Measurements from ENCODE around the gene PWP2.
"Not testable (repeated sequence)": the region's sequence is repeated elsewhere in the genome, so short reads cannot be mapped to it uniquely, and the experiment has no call there.

PWP2 gene

GRCh38 chr21:44127827-44128226, 20.6 kb downstream of the PWP2 start:
- in situ Hi-C loops (cut with HindIII; ENCODE audit: low sequenced_read_pairs), result not testable (repeated sequence)

- in situ Hi-C loops (cut with HindIII; ENCODE audit: low sequenced_read_pairs), result not testable (repeated sequence)
Measured at GRCh38 chr21:44133715-44134057, 26.5 kb downstream of the PWP2 start.

DNA sequence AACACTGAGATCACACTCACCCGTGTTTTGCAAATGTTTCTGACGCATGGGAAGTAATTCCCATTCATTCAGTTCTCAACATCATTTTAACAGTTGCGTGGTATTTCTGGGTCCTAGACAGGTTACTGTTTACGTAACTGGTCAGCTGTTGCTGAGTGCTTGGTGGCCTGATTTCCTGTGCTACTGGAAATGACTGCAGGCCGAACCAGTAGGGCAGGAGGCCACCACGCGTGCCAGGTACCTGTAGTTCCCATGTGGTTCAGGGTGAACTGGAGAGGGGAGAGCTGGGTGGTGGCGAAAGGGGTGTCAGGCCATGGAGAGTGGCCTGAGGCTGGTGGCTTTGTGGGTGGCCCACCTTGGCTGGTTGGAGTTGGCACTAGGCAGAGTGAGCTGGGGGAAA, 27.5 kb downstream of the PWP2 start:
- in situ Hi-C loops (cut with HindIII; ENCODE audit: low sequenced_read_pairs), result not testable (repeated sequence)

- in situ Hi-C loops (cut with HindIII; ENCODE audit: low sequenced_read_pairs), result not testable (repeated sequence)
Measured at GRCh38 chr21:44138039-44138438, 30.8 kb downstream of the PWP2 start.

- in situ Hi-C loops (cut with HindIII; ENCODE audit: low sequenced_read_pairs), result not testable (repeated sequence)
Measured at GRCh38 chr21:44139787-44140551, 32.8 kb downstream of the PWP2 start.

DNA sequence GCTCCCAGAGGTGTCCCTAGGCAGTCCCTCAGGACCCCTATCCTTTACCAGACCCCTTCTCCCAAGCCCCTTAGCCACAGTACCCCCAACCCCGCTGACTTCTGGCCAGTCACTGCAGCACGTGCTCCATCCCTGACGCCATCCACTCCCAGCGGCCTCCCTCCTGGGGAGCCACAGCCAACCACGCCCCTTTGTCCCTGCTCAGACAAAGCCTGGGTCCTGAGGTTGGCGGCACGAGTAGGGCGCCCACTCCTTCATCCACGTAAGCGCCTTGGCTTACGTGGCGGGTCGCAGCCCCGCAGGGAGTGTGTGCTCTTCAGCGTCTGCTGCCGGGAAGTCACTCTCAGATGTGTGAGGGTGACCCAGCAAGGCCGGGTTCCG, 33.3 kb downstream of the PWP2 start:
- in situ Hi-C loops (cut with HindIII; ENCODE audit: low sequenced_read_pairs), result not testable (repeated sequence)

- in situ Hi-C loops (cut with HindIII; ENCODE audit: low sequenced_read_pairs), result not testable (repeated sequence)
Measured at GRCh38 chr21:44142470-44142869, 35.3 kb downstream of the PWP2 start.

DNA sequence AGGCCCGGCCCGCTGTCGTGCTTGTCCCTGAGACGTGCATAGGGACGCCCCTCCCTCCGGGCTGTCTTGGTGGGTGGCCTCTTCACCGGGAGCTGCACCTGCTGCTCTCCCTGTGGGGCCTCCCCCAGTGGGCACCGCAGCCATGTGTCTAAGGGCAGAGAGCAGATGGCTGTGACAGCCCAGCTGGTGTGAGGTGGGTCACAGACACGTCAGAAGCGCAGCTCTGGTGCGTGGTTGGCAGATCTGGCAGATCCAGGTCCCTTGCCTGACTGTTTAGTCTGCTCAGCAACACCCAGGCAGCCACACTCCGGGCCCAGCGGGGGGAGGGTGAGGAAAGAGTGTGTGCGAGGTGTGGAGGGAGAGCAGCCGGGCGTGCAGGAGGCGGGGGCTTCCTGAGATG, 36.2 kb downstream of the PWP2 start:
- in situ Hi-C loops (cut with HindIII; ENCODE audit: low sequenced_read_pairs), result not testable (repeated sequence)

- in situ Hi-C loops (cut with HindIII; ENCODE audit: low sequenced_read_pairs), result not testable (repeated sequence)
Measured at GRCh38 chr21:44143996-44144395, 36.8 kb downstream of the PWP2 start.

DNA sequence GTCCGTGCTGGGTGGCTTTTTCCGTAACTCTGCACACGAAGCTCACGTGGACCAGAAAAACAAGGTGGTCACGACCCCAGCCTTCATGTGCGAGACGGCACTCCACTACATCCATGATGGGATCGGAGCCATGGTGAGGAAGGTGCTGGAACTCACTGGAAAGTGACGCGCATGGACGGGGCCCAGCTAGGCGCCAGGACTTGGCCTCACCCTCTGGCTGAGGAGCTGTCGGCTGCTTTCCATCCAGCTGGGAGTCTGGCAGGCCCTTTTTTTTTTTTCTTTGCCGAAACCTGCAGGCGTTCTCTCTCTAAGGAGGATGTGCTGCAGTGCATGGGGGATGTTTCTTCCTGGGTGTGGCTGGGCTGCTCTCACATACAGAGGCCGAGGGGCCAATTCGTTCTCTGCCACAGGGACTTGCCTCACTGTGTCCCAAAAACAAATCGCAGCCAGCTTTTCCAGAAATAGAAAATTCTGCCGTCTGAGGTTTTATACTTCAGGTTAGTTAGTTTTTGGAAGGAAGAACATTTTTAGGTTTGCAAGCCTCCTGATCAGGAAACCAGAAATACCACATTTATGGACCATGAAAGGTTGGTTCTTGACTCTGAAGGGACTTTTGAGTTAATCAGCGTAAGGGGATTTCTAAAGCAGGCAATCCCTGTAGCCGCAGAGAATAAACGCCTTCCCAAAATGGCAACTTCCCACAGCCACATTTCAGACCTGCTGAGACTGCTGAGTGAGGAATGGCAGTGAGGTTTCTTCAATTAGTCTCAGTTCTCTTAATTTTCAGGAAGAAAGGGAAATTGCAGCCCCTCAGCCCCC, 37.8 kb downstream of the PWP2 start:
- in situ Hi-C loops (cut with HindIII; ENCODE audit: low sequenced_read_pairs), result not testable (repeated sequence)

DNA sequence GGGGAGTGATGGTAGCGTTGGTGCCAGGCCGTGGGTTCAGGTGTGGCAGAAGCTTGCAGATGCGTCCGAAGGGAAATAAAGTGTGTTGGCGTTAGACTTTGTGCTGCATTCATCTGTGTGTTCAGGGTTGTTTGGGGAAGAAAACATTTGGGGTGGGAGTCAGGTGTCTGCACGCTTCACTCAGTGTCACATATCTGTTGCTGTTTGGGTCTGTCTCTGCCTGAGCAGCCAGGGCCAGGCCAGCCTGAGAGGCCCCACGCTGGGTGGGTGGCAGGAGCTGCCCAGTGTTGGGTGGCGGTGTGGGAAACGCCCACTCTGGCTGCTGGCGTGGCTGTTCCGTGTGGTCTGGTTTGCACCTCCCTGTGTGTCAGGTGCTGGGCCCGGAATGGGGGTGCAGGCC, 38.4 kb downstream of the PWP2 start:
- in situ Hi-C loops (cut with HindIII; ENCODE audit: low sequenced_read_pairs), result not testable (repeated sequence)

DNA sequence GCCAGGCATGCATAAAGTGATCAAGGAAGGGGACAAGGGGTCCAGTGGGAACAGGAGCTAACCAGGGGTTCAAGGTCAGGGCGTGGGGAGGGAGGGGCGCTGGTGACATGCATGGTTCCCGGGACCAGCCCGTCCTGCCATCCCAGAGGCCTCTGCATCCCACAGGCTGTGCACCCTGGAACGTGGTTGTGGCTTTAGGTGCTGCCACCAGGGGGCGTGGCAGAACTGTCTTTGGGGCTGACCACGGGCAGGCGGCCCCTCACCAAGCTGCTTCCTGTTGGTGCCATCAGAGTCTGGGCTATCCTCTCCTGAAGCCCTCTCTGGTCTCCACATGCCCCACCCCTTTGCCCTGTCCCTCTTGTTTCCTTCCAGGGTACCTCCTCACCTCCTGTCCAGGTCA, 39.9 kb downstream of the PWP2 start:
- in situ Hi-C loops (cut with HindIII; ENCODE audit: low sequenced_read_pairs), result not testable (repeated sequence)

GRCh38 chr21:44150255-44150654, 43.1 kb downstream of the PWP2 start:
- in situ Hi-C loops (cut with HindIII; ENCODE audit: low sequenced_read_pairs), result not testable (repeated sequence)

GRCh38 chr21:44153214-44153888, 46.2 kb downstream of the PWP2 start:
- in situ Hi-C loops (cut with HindIII; ENCODE audit: low sequenced_read_pairs), result not testable (repeated sequence)

GRCh38 chr21:44153889-44154228, 46.7 kb downstream of the PWP2 start:
- in situ Hi-C loops (cut with HindIII; ENCODE audit: low sequenced_read_pairs), result not testable (repeated sequence)

- in situ Hi-C loops (cut with HindIII; ENCODE audit: low sequenced_read_pairs), result not testable (repeated sequence)
Measured at GRCh38 chr21:44154816-44155230, 47.6 kb downstream of the PWP2 start.

- in situ Hi-C loops (cut with HindIII; ENCODE audit: low sequenced_read_pairs), result not testable (repeated sequence)
Measured at GRCh38 chr21:44155231-44155993, 48.2 kb downstream of the PWP2 start.

GRCh38 chr21:44155994-44156380, 48.8 kb downstream of the PWP2 start:
- in situ Hi-C loops (cut with HindIII; ENCODE audit: low sequenced_read_pairs), result not testable (repeated sequence)

- in situ Hi-C loops (cut with HindIII; ENCODE audit: low sequenced_read_pairs), result not testable (repeated sequence)
Measured at GRCh38 chr21:44157439-44158081, 50.4 kb downstream of the PWP2 start.

DNA sequence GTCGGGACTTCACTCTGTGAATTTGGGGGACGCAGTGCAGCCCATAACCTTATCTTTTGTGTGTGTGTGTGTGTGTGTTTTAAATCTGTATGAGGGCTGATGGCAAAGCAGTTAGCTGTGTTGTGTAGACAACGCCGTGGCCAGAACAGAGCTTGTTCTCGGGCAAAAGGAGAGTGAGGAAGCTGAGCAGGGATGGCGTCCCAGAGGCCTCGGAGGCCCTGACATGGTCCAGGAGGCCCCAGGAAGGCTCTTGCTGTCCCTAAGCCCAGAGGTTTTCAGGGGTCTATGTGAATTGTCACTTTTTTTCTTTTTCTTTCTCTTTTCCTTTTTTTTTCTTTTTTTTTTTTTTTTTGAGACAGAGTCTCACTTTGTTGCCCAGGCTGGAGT, 50.9 kb downstream of the PWP2 start:
- in situ Hi-C loops (cut with HindIII; ENCODE audit: low sequenced_read_pairs), result not testable (repeated sequence)

Measured in endothelial cell of hepatic sinusoid (primary cell).